ENCODE data around the gene APH1A. TPM values are rescaled to one million over a fixed set of nuclear protein-coding genes. Genes with fewer than 3 reads are reported as not detected.

Gene APH1A
- total and polyA plus RNA-seq, 9 of the 15 experiments (the other 6 are each of a cell fraction or from before 2014, with no cell fraction given), result 5.6 to 123 (median 77.0) TPM

- peak; percentile 81; the same call in 1 of the 2 replicates for TF ChIP-seq STAT6 (CRISPR knock-in tag; IDR thresholded peaks at IDR 0.05)
- no peak for TF ChIP-seq CBX8 (IDR thresholded peaks at IDR 0.05; ENCODE audit: borderline replicate concordance, extremely low read depth, low read depth, low read length, poor library complexity, severe bottlenecking)
- TF ChIP-seq, protein P1, sequence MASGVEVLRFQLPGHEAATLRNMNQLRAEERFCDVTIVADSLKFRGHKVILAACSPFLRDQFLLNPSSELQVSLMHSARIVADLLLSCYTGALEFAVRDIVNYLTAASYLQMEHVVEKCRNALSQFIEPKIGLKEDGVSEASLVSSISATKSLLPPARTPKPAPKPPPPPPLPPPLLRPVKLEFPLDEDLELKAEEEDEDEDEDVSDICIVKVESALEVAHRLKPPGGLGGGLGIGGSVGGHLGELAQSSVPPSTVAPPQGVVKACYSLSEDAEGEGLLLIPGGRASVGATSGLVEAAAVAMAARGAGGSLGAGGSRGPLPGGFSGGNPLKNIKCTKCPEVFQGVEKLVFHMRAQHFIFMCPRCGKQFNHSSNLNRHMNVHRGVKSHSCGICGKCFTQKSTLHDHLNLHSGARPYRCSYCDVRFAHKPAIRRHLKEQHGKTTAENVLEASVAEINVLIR (CRISPR knock-in tag; IDR thresholded peaks at IDR 0.05), result peak; percentile 85
- no peak for TF ChIP-seq ZNF75A (CRISPR knock-in tag; IDR thresholded peaks at IDR 0.05)
- TF ChIP-seq, protein P2, sequence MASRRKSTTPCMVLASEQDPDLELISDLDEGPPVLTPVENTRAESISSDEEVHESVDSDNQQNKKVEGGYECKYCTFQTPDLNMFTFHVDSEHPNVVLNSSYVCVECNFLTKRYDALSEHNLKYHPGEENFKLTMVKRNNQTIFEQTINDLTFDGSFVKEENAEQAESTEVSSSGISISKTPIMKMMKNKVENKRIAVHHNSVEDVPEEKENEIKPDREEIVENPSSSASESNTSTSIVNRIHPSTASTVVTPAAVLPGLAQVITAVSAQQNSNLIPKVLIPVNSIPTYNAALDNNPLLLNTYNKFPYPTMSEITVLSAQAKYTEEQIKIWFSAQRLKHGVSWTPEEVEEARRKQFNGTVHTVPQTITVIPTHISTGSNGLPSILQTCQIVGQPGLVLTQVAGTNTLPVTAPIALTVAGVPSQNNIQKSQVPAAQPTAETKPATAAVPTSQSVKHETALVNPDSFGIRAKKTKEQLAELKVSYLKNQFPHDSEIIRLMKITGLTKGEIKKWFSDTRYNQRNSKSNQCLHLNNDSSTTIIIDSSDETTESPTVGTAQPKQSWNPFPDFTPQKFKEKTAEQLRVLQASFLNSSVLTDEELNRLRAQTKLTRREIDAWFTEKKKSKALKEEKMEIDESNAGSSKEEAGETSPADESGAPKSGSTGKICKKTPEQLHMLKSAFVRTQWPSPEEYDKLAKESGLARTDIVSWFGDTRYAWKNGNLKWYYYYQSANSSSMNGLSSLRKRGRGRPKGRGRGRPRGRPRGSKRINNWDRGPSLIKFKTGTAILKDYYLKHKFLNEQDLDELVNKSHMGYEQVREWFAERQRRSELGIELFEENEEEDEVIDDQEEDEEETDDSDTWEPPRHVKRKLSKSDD (conservative IDR thresholded peaks at IDR 0.05; ENCODE audit: low read length), result no peak
- no peak for TF ChIP-seq XRCC3 (IDR thresholded peaks at IDR 0.05)
- TF ChIP-seq HLTF (IDR thresholded peaks at IDR 0.05), result no peak
- 0 out of 2 replicates have a peak, but pooled peaks have one; percentile 32 for TF ChIP-seq ARID2 (IDR thresholded peaks at IDR 0.05)
- peak; percentile 26; the same call in 1 of the 2 replicates for TF ChIP-seq NFATC3 (IDR thresholded peaks at IDR 0.05)
- no peak for TF ChIP-seq TAL1 (IDR thresholded peaks at IDR 0.05)
- TF ChIP-seq RBM17 (IDR thresholded peaks at IDR 0.05; ENCODE audit: borderline replicate concordance, low read depth, low read length), result no peak
- TF ChIP-seq ZNF146 (CRISPR knock-in tag; IDR thresholded peaks at IDR 0.05; ENCODE audit: unreplicated experiment), result no peak
- no peak for TF ChIP-seq PHB (CRISPR knock-in tag; IDR thresholded peaks at IDR 0.05)
- TF ChIP-seq BDP1 (IDR thresholded peaks at IDR 0.05; ENCODE audit: insufficient read depth, insufficient read length), result no peak
- TF ChIP-seq, protein P3, sequence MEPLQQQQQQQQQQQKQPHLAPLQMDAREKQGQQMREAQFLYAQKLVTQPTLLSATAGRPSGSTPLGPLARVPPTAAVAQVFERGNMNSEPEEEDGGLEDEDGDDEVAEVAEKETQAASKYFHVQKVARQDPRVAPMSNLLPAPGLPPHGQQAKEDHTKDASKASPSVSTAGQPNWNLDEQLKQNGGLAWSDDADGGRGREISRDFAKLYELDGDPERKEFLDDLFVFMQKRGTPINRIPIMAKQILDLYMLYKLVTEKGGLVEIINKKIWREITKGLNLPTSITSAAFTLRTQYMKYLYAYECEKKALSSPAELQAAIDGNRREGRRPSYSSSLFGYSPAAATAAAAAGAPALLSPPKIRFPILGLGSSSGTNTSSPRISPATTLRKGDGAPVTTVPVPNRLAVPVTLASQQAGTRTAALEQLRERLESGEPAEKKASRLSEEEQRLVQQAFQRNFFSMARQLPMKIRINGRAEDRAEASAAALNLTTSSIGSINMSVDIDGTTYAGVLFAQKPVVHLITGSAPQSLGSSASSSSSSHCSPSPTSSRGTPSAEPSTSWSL (CRISPR knock-in tag; IDR thresholded peaks at IDR 0.05; ENCODE audit: borderline replicate concordance), result no peak
- TF ChIP-seq ZNF583 (CRISPR knock-in tag; IDR thresholded peaks at IDR 0.05), result no peak
- TF ChIP-seq PHTF2 (CRISPR knock-in tag; IDR thresholded peaks at IDR 0.05), result no peak
- TF ChIP-seq ESRRB (CRISPR knock-in tag; IDR thresholded peaks at IDR 0.05; ENCODE audit: borderline replicate concordance), result no peak
- peak; percentile 85 for TF ChIP-seq KDM5B (IDR thresholded peaks at IDR 0.05; ENCODE audit: insufficient replicate concordance, low read depth, low read length)
Measured at GRCh38 chr1:150293433-150294253, 24.8 kb upstream of the APH1A start, which contains the start of gene MRPS21 (continued).

Data from K562 (cell line).